ENCODE data around the gene TAX1BP1. TPM values are rescaled to one million over a fixed set of nuclear protein-coding genes. Genes with fewer than 3 reads are reported as not detected.
A peak's percentile ranks its signal among the peaks of the same experiment; 100 is the strongest.

TAX1BP1 gene
- total and polyA plus RNA-seq, 2 of the 13 experiments (the other 11 are each of a cell fraction or from before 2014, with no cell fraction given): 95.2 to 98.9 TPM

GRCh38 chr7:27693794-27694193 is 46.2 kb upstream of the TAX1BP1 start (continued):
- TF ChIP-seq ATF4 (CRISPR knock-in tag; IDR thresholded peaks at IDR 0.05): peak in 1 of 2 experiments; percentile 83; a peak in 2 of 4 replicates
- no peak for TF ChIP-seq ZNF121 (CRISPR knock-in tag; IDR thresholded peaks at IDR 0.05)
- TF ChIP-seq CSRNP1 (CRISPR knock-in tag; IDR thresholded peaks at IDR 0.05): no peak
- no peak for TF ChIP-seq TOE1 (CRISPR knock-in tag; IDR thresholded peaks at IDR 0.05)
- TF ChIP-seq, protein P1, sequence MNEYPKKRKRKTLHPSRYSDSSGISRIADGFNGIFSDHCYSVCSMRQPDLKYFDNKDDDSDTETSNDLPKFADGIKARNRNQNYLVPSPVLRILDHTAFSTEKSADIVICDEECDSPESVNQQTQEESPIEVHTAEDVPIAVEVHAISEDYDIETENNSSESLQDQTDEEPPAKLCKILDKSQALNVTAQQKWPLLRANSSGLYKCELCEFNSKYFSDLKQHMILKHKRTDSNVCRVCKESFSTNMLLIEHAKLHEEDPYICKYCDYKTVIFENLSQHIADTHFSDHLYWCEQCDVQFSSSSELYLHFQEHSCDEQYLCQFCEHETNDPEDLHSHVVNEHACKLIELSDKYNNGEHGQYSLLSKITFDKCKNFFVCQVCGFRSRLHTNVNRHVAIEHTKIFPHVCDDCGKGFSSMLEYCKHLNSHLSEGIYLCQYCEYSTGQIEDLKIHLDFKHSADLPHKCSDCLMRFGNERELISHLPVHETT (CRISPR knock-in tag; conservative IDR thresholded peaks at IDR 0.05): no peak
- no peak for TF ChIP-seq ZNF552 (CRISPR knock-in tag; IDR thresholded peaks at IDR 0.05; ENCODE audit: borderline replicate concordance)
- TF ChIP-seq, protein P2, sequence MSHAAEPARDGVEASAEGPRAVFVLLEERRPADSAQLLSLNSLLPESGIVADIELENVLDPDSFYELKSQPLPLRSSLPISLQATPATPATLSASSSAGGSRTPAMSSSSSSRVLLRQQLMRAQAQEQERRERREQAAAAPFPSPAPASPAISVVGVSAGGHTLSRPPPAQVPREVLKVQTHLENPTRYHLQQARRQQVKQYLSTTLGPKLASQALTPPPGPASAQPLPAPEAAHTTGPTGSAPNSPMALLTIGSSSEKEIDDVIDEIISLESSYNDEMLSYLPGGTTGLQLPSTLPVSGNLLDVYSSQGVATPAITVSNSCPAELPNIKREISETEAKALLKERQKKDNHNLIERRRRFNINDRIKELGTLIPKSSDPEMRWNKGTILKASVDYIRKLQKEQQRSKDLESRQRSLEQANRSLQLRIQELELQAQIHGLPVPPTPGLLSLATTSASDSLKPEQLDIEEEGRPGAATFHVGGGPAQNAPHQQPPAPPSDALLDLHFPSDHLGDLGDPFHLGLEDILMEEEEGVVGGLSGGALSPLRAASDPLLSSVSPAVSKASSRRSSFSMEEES (CRISPR knock-in tag; IDR thresholded peaks at IDR 0.05): peak; percentile 98
- no peak; the same call in 1 of the 2 replicates for TF ChIP-seq STAG1 (CRISPR knock-in tag; IDR thresholded peaks at IDR 0.05)
- TF ChIP-seq ZBTB25 (CRISPR knock-in tag; IDR thresholded peaks at IDR 0.05): 0 out of 2 replicates have a peak, but pooled peaks have one; percentile 63
- TF ChIP-seq ZNF891 (CRISPR knock-in tag; IDR thresholded peaks at IDR 0.05): no peak
- peak; percentile 45; the same call in 1 of the 2 replicates for TF ChIP-seq HDAC1 (CRISPR knock-in tag; IDR thresholded peaks at IDR 0.05)
- peak; percentile 88 for TF ChIP-seq HOXD1 (CRISPR knock-in tag; IDR thresholded peaks at IDR 0.05)
- no peak for TF ChIP-seq ZNF446 (CRISPR knock-in tag; IDR thresholded peaks at IDR 0.05)
- no peak for TF ChIP-seq SNRNP70 (IDR thresholded peaks at IDR 0.05; ENCODE audit: low read depth, low read length)
- no peak for TF ChIP-seq SOX13 (IDR thresholded peaks at IDR 0.05)
- peak in 1 of 2 experiments; percentile 84; a peak in 2 of 4 replicates for TF ChIP-seq SOX13 (CRISPR knock-in tag; conservative IDR thresholded peaks at IDR 0.05 in 1 of 2, IDR thresholded peaks at IDR 0.05 in 1 of 2)
- TF ChIP-seq ZFP36L1 (CRISPR knock-in tag; IDR thresholded peaks at IDR 0.05): no peak
- TF ChIP-seq ZNF547 (CRISPR knock-in tag; IDR thresholded peaks at IDR 0.05): no peak
- peak; percentile 37; the same call in 1 of the 2 replicates for TF ChIP-seq IRF2 (CRISPR knock-in tag; IDR thresholded peaks at IDR 0.05)
- no peak for TF ChIP-seq ZNF317 (CRISPR knock-in tag; IDR thresholded peaks at IDR 0.05)
- peak; percentile 96 for TF ChIP-seq CEBPG (CRISPR knock-in tag; IDR thresholded peaks at IDR 0.05)
- TF ChIP-seq SNAI1 (CRISPR knock-in tag; IDR thresholded peaks at IDR 0.05; ENCODE audit: borderline replicate concordance): no peak
- TF ChIP-seq, protein P3, sequence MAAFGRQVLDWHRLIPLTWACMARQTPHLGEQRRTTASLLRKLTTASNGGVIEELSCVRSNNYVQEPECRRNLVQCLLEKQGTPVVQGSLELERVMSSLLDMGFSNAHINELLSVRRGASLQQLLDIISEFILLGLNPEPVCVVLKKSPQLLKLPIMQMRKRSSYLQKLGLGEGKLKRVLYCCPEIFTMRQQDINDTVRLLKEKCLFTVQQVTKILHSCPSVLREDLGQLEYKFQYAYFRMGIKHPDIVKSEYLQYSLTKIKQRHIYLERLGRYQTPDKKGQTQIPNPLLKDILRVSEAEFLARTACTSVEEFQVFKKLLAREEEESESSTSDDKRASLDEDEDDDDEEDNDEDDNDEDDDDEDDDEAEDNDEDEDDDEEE (CRISPR knock-in tag; IDR thresholded peaks at IDR 0.05): no peak
